GM12891 (cell line): ENCODE results near the gene GPAT2.
"Not testable (repeated sequence)": the region's sequence is repeated elsewhere in the genome, so short reads cannot be mapped to it uniquely, and the experiment has no call there.

Experiments
- POLR2A ChIP-seq: IDR thresholded peaks from 2 replicates; pipeline ENCODE4 v1.6.1; 2011; ENCODE audit warnings: low read depth, low read length, control low read depth
- POLR2AphosphoS5 ChIP-seq: IDR thresholded peaks from 2 replicates; pipeline ENCODE4 v1.6.1; 2011; ENCODE audit warnings: low read depth, low read length, control low read depth

- not testable (repeated sequence) for TF ChIP-seq POLR2AphosphoS5, POLR2A
These were observed 42.0 kb downstream of the GPAT2 start for GRCh38 chr2:95992520-95993272.
